Esophagus squamous epithelium (tissue), 5 donors: ENCODE data around the gene SDK2. TPM values are rescaled to one million over a fixed set of nuclear protein-coding genes. Genes with fewer than 3 reads are reported as not detected.

Source experiments
- DNase-seq: peaks from one replicate; lab custom pipeline; 2025; lab: John Stamatoyannopoulos, UW
- H3K27ac ChIP-seq, 4 donors: fragments of 200-600 bp; sonication (generic); one replicate each; pipeline ENCODE4 v1.5.1; 2016 to 2019; ENCODE audit warnings: mild to moderate bottlenecking in 1 of 4
- H3K27me3 ChIP-seq, 4 donors: fragments of 200-600 bp; sonication (generic); 1 replicate in 3 of 4; 2 replicates in 1 of 4; pipeline versions ENCODE4 v1.5.1 to v1.6.0; 2017 to 2021; ENCODE audit warnings: antibody characterized with exemption in 1 of 4
- H3K36me3 ChIP-seq, 3 donors: fragments of 200-600 bp; sonication (generic); one replicate each; pipeline ENCODE4 v1.5.1; 2016 to 2019
- H3K4me1 ChIP-seq, 3 donors: fragments of 200-600 bp; sonication (generic); one replicate each; pipeline ENCODE4 v1.5.1; 2017 to 2019
- H3K4me3 ChIP-seq, 4 donors: fragments of 200-600 bp; sonication (generic); 1 replicate in 3 of 4; 2 replicates in 1 of 4; pipeline ENCODE4 v1.5.1; 2016 to 2019; ENCODE audit warnings: mild to moderate bottlenecking in 2 of 4, moderate library complexity in 1 of 4
- H3K9me3 ChIP-seq, 3 donors: fragments of 200-600 bp; sonication (generic); one replicate each; pipeline ENCODE4 v1.5.1; 2016 to 2019
- POLR2A ChIP-seq, 4 donors: fragments of 450-650 bp; IDR thresholded peaks; one replicate each; pipeline ENCODE4 v1.6.1; 2017; ENCODE audit warnings: antibody characterized with exemption in 4 of 4, mild to moderate bottlenecking in 4 of 4, moderate library complexity in 3 of 4
- WGBS, 2 donors: methylation state at CpG; one replicate each; pipeline ENCODE4 v1.1.5; 2018; 5-methylcytosine and 5-hydroxymethylcytosine counted together
- intact Hi-C: fragments of 100-400 bp; cut with DNase I; formaldehyde crosslinking; loops from one replicate; pipeline ENCODE4 v1.15.0; 2022
- total RNA-seq, 4 donors: library from RNA; depleted of rRNA; stranded (reverse); fragments of >200 nt; gene quantifications; one replicate each; pipeline ENCODE4 v1.1.0, GENCODE V29; 2016
- TF ChIP-seq, protein P1 (sequence below), 6 experiments: fragments of 450-650 bp in 4 of 6; fragments of 200-600 bp in 2 of 6; sonication (generic) in 2 of 6; IDR thresholded peaks; one replicate each; pipeline ENCODE4 v1.5.1; 2016 to 2019; ENCODE audit warnings: antibody characterized with exemption in 6 of 6, mild to moderate bottlenecking in 4 of 6, moderate library complexity in 4 of 6
- donor health status: DM: yes; HTN: yes; CAD: no.

SDK2 gene
- total RNA-seq, 4 donors from 2014 or later: 1.7 to 5.5 (median 2.4) TPM

- peak in 1 of 4 donors; percentile 33 for TF ChIP-seq POLR2A (IDR thresholded peaks at IDR 0.05)
- TF ChIP-seq, protein P1, sequence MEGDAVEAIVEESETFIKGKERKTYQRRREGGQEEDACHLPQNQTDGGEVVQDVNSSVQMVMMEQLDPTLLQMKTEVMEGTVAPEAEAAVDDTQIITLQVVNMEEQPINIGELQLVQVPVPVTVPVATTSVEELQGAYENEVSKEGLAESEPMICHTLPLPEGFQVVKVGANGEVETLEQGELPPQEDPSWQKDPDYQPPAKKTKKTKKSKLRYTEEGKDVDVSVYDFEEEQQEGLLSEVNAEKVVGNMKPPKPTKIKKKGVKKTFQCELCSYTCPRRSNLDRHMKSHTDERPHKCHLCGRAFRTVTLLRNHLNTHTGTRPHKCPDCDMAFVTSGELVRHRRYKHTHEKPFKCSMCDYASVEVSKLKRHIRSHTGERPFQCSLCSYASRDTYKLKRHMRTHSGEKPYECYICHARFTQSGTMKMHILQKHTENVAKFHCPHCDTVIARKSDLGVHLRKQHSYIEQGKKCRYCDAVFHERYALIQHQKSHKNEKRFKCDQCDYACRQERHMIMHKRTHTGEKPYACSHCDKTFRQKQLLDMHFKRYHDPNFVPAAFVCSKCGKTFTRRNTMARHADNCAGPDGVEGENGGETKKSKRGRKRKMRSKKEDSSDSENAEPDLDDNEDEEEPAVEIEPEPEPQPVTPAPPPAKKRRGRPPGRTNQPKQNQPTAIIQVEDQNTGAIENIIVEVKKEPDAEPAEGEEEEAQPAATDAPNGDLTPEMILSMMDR (IDR thresholded peaks at IDR 0.05): no peak
- Histone ChIP-seq H3K4me3 (peak overlapping the region; percentile 12 to 100 (median 90)), H3K36me3 (no peaks in the 10 kb centered on the region), H3K4me1 (peaks cover 44 to 85% (median 66%) of the 10 kb centered on the region in 3 donors), H3K27ac (peak overlapping the region; percentile 82 to 100 (median 96)), H3K27me3 (no peaks in the 10 kb centered on the region), H3K9me3 (no peaks in the 10 kb centered on the region)
- DNase-seq: no peak
- intact Hi-C loops: no loop called here
- WGBS, 2 donors: 18 to 26% methylated on average over 7 to 21 of the region's 23 CpGs
These were observed 336.0 kb downstream of the SDK2 start for GRCh38 chr17:73308017-73308823.

- no peak for TF ChIP-seq POLR2A (IDR thresholded peaks at IDR 0.05)
- TF ChIP-seq, protein P1 (IDR thresholded peaks at IDR 0.05): no peak
- 10 to 29% methylated on average over 6 to 7 of the region's 9 CpGs for WGBS, 2 donors
- no peaks in the 10 kb centered on the region for H3K27me3 ChIP-seq
- intact Hi-C loops: no loop called here
- H3K4me1 ChIP-seq: peaks cover 44 to 84% (median 64%) of the 10 kb centered on the region in 3 donors
- no peaks in the 10 kb centered on the region for H3K9me3 ChIP-seq
- H3K27ac ChIP-seq: peak overlapping the region; percentile 77 to 100 (median 91)
- H3K36me3 ChIP-seq: no peaks in the 10 kb centered on the region
- H3K4me3 ChIP-seq: peak overlapping the region in 2 of 4 donors; percentile 15 to 80
- no peak for DNase-seq
These were observed 337.1 kb downstream of the SDK2 start for GRCh38 chr17:73307130-73307529.

DNA sequence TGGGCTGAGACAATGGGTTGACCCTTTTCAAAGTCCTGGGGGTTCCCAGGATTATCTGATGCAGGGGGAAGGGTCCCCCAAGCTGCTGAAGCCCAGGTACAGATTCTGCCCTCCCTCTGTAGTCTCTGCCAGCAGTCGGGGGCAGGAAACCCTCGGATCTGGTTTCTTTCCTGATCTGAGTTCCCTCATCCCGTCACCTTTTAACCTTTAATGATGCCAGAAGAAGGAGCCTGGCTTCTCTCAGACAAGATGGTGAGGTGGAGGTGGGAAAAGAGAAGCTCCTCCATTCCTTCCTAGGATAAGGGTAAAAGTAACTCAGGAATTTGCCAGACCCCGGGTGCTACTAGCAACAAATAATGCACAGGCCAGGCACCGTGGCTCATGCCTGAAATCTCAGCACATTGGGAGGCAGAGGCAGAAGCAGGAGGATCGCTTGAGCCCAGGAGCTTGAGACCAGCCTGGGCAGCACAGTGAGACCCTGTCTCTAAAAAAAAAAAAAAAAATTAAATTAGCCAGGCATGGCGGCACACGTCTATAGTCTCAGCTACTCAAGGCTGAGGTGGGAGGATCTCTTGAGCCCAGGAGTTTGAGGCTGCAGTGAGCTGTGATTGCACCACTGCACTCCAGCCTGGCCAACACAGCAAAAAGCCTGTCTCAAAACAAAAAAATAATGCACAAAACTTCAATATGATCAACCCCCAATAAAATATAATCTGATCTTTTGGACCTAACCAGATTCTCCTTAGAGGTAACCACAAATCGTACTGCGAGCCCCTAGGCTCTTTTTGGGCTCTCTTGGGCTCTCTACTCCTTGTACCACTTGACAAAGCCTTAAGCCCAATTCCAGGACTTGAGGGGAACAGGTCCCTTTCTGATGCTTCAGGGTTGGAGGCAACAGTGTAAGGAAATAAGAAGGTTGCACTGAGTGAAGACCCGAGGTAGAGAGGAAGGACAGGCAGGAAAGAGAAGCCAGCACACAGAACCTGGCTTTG, 338.1 kb downstream of the SDK2 start:
- Histone ChIP-seq H3K36me3 (no peaks in the 10 kb centered on the region), H3K4me3 (peak overlapping the region in 3 of 4 donors; percentile 39 to 64 (median 41)), H3K4me1 (peaks cover 44 to 92% (median 71%) of the 10 kb centered on the region in 3 donors), H3K9me3 (no peaks in the 10 kb centered on the region), H3K27me3 (no peaks in the 10 kb centered on the region), H3K27ac (peak overlapping the region; percentile 82 to 100 (median 96))
- TF ChIP-seq, protein P1 (IDR thresholded peaks at IDR 0.05): no peak
- TF ChIP-seq POLR2A (IDR thresholded peaks at IDR 0.05): no peak
- intact Hi-C loops: no loop called here
- 43 to 58% methylated on average over 8 to 11 of the region's 11 CpGs for WGBS, 2 donors
- DNase-seq: no peak

GRCh38 chr17:73304971-73305812, 339.1 kb downstream of the SDK2 start:
- Histone ChIP-seq H3K36me3 (no peaks in the 10 kb centered on the region), H3K4me3 (peak overlapping the region; percentile 15 to 64 (median 40)), H3K9me3 (no peaks in the 10 kb centered on the region), H3K27me3 (no peaks in the 10 kb centered on the region), H3K4me1 (peaks cover 44 to 99% (median 76%) of the 10 kb centered on the region in 3 donors), H3K27ac (peak overlapping the region; percentile 82 to 100 (median 96))
- no peak for TF ChIP-seq POLR2A (IDR thresholded peaks at IDR 0.05)
- TF ChIP-seq, protein P1 (IDR thresholded peaks at IDR 0.05): peak in 4 of 6 experiments; percentile 15 to 47 (median 29)
- 7 to 19% methylated on average over 8 to 10 of the region's 16 CpGs for WGBS, 2 donors
- intact Hi-C loops: no loop called here
- DNase-seq: no peak
